Keratinocyte (primary cell): Measurements from ENCODE around the gene SLX4. TPM values are rescaled to one million over a fixed set of nuclear protein-coding genes. Genes with fewer than 3 reads are reported as not detected.

Source experiments
- DNase-seq: peaks from one replicate; pipeline ENCODE4 v3.0.0-alpha.2; 2011; ENCODE audit warnings: low read depth, missing footprints, low spot score
- FAIRE-seq: peaks from 2 replicates; lab custom pipeline; 2011; peaks lifted over from hg19 to GRCh38; lab: Jason Lieb, UNC
- H2AFZ ChIP-seq: 2 replicates; pipeline ENCODE4 v1.6.0; 2012; ENCODE audit warnings: low read length, control low read depth, inconsistent platforms; ENCODE audit not compliant: control insufficient read depth
- H3K27ac ChIP-seq: 2 replicates; pipeline ENCODE4 v1.5.1; 2011; ENCODE audit warnings: low read length; ENCODE audit not compliant: control insufficient read depth, insufficient read depth
- H3K27me3 ChIP-seq: 3 replicates; pipeline ENCODE4 v1.6.0; 2011; ENCODE audit warnings: low read length; ENCODE audit not compliant: control insufficient read depth, insufficient read depth; ENCODE audit errors: extremely low read depth
- H3K36me3 ChIP-seq, 2 experiments: 2 replicates in 1 of 2; 3 replicates in 1 of 2; pipeline ENCODE4 v1.5.1; 2011; ENCODE audit warnings: low read length in 2 of 2, mild to moderate bottlenecking in 1 of 2; ENCODE audit not compliant: control insufficient read depth in 2 of 2, insufficient read depth in 2 of 2; ENCODE audit errors: extremely low read depth in 1 of 2
- H3K4me1 ChIP-seq: 3 replicates; pipeline ENCODE4 v1.5.1; 2011; ENCODE audit warnings: low read length; ENCODE audit not compliant: control insufficient read depth, insufficient read depth; ENCODE audit errors: extremely low read depth
- H3K4me2 ChIP-seq: 3 replicates; pipeline ENCODE4 v1.6.0; 2011; ENCODE audit warnings: low read depth, low read length; ENCODE audit not compliant: control insufficient read depth, insufficient read depth; ENCODE audit errors: extremely low read depth
- H3K4me3 ChIP-seq, 3 experiments: fragments of 200-600 bp in 1 of 3; sonication (generic) in 1 of 3; 2 replicates in 2 of 3; 3 replicates in 1 of 3; pipeline ENCODE4 v1.5.1; 2011 to 2016; ENCODE audit warnings: low read length in 3 of 3, mild to moderate bottlenecking in 3 of 3, control low read depth in 2 of 3, inconsistent platforms in 1 of 3, low read depth in 1 of 3, mixed read lengths in 1 of 3, mixed run types in 1 of 3, moderate library complexity in 1 of 3; ENCODE audit not compliant: control insufficient read depth in 2 of 3, insufficient read depth in 2 of 3; ENCODE audit errors: extremely low read depth in 1 of 3
- H3K79me2 ChIP-seq: 2 replicates; pipeline ENCODE4 v1.6.0; 2012; ENCODE audit warnings: low read length; ENCODE audit not compliant: control insufficient read depth, insufficient read depth
- H3K9ac ChIP-seq: 3 replicates; pipeline ENCODE4 v1.6.0; 2011; ENCODE audit warnings: low read length; ENCODE audit not compliant: control insufficient read depth, insufficient read depth; ENCODE audit errors: extremely low read depth
- H3K9me1 ChIP-seq: 3 replicates; pipeline ENCODE4 v1.6.0; 2011; ENCODE audit warnings: low read length; ENCODE audit not compliant: control insufficient read depth, insufficient read depth; ENCODE audit errors: extremely low read depth
- H3K9me3 ChIP-seq: 2 replicates; pipeline ENCODE4 v1.5.1; 2012; ENCODE audit warnings: low read depth, low read length; ENCODE audit not compliant: control insufficient read depth
- H4K20me1 ChIP-seq: 3 replicates; pipeline ENCODE4 v1.6.0; 2011; ENCODE audit warnings: low read length; ENCODE audit not compliant: control insufficient read depth, insufficient read depth; ENCODE audit errors: extremely low read depth
- CTCF ChIP-seq, 3 experiments: IDR thresholded peaks in 1 of 3; conservative IDR thresholded peaks in 1 of 3; optimal IDR thresholded peaks in 1 of 3; 2 replicates in 2 of 3; 3 replicates in 1 of 3; pipeline versions ENCODE3 to v1.5.1; 2011; ENCODE audit warnings: low read length in 3 of 3, mild to moderate bottlenecking in 3 of 3, moderate library complexity in 2 of 3, control low read depth in 1 of 3, inconsistent platforms in 1 of 3; ENCODE audit not compliant: insufficient read depth in 2 of 3; ENCODE audit errors: extremely low read depth in 1 of 3
- EZH2 ChIP-seq: IDR thresholded peaks from one replicate; pipeline ENCODE4 v1.6.1; 2012; ENCODE audit warnings: inconsistent platforms, mild to moderate bottlenecking, low read length, moderate library complexity
- dilution Hi-C: fragments of 300-500 bp; cut with MboI; formaldehyde crosslinking; loops from one replicate; pipeline ENCODE4 v1.7.0; 2020; ENCODE audit warnings: low sequenced_read_pairs; ENCODE audit not compliant: extremely low pct_ligation_motif_present
- polyA plus RNA-seq, 5 experiments: library from polyadenylated mRNA; depleted of rRNA in 3 of 5; stranded (reverse) in 3 of 5; stranded (forward) in 1 of 5; unstranded in 1 of 5; fragments of >200 nt; gene quantifications; 1 replicate in 1 of 5; 2 replicates in 3 of 5; 3 replicates in 1 of 5; pipeline versions ENCODE4 v1.2.1 to v1.2.3, GENCODE V29; 2011 to 2012; ENCODE audit warnings: missing spikeins in 2 of 5, low read depth in 1 of 5, low replicate concordance in 1 of 5

SLX4 gene
- polyA plus RNA-seq, 1 donor (not counting 4 experiments of a cell fraction or from before 2014, with no cell fraction given), result 2.0 TPM

DNA sequence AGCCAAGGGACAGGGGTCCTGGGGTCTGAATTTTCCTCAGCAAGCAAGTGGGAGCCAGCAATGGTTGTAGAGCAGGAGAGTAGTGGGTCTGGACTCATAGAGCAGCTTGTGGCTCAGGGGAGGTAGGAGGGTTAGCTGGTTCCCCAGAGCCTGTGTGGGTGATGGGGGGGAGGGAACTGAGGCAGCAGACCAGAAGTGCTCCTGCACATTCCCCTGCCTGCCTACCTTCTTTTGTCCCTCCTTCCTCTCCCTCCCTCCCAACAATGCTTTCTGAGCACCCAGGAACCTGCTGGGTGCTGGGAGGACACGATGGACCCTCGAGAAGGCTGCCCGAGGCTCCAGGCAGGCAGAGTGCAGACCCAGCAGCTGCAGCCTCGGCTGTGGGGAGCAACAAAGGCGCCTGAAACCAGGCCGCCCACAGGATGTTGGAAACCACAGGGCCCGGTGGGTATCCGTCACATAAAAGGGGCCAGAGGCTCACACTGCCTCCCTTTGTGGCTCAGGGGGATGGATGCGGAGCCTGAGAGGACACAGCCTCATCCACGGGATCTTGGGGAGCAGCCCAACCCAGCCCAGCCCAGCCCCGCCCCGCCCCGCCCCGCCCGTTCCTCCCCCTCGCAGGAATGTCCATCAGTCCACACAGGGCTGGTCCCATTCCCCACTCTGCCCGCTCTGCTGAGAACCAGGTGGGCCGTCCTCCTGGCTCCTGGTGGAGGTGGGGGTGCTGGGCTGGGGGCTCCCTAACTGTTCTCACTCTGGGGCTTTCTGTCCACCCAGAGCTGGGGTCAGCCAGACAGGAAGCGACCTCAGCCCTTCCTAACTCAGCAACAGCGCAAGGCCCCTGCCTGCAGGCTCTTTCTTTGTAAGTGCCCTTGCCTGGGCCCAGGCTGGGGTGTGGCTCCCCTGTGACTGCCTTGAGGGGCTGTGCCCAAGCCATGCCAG lies 32.5 kb downstream of the SLX4 start:
- no peak overlapping the region for H3K27ac ChIP-seq
- no peak for FAIRE-seq
- no peak overlapping the region for H3K9ac ChIP-seq
- H2AFZ ChIP-seq, result no peak overlapping the region
- no peaks in the 10 kb centered on the region for H4K20me1 ChIP-seq
- DNase-seq, result no peak
- H3K27me3 ChIP-seq, result no peaks in the 10 kb centered on the region
- H3K79me2 ChIP-seq, result no peaks in the 10 kb centered on the region
- no peak overlapping the region for H3K4me2 ChIP-seq
- peaks cover 11% of the 10 kb centered on the region for H3K4me1 ChIP-seq
- dilution Hi-C loops, result no loop called here
- H3K9me1 ChIP-seq, result no peaks in the 10 kb centered on the region
- no peak overlapping the region for H3K4me3 ChIP-seq
- H3K36me3 ChIP-seq, result peaks cover 0 to 3% of the 10 kb centered on the region in 2 experiments
- no peak for TF ChIP-seq EZH2
- TF ChIP-seq CTCF (optimal IDR thresholded peaks at IDR 0.05 in 1 of 3, IDR thresholded peaks at IDR 0.05 in 1 of 3, conservative IDR thresholded peaks at IDR 0.05 in 1 of 3; ENCODE audit: extremely low read depth in 1 of 3, insufficient read depth in 2 of 3, low read length in 3 of 3), result no peak
- H3K9me3 ChIP-seq, result no peaks in the 10 kb centered on the region

- Histone ChIP-seq H3K79me2 (no peaks in the 10 kb centered on the region), H3K36me3 (peaks cover 0 to 3% of the 10 kb centered on the region in 2 experiments), H4K20me1 (no peaks in the 10 kb centered on the region), H2AFZ (no peak overlapping the region), H3K9me3 (no peaks in the 10 kb centered on the region), H3K27ac (no peak overlapping the region), H3K4me1 (peaks cover 11% of the 10 kb centered on the region), H3K9me1 (no peaks in the 10 kb centered on the region), H3K9ac (no peak overlapping the region), H3K4me2 (no peak overlapping the region), H3K27me3 (no peaks in the 10 kb centered on the region), H3K4me3 (no peak overlapping the region)
- no peak for TF ChIP-seq CTCF (optimal IDR thresholded peaks at IDR 0.05 in 1 of 3, IDR thresholded peaks at IDR 0.05 in 1 of 3, conservative IDR thresholded peaks at IDR 0.05 in 1 of 3; ENCODE audit: extremely low read depth in 1 of 3, insufficient read depth in 2 of 3, low read length in 3 of 3)
- TF ChIP-seq EZH2, result no peak
- FAIRE-seq, result no peak
- dilution Hi-C loops, result no loop called here
- no peak for DNase-seq
Observed at GRCh38 chr16:3578121-3578520, 33.3 kb downstream of the SLX4 start.
